GM12892 (cell line): ENCODE data around the gene DHRSX.

Experiments used
- POLR2A ChIP-seq: IDR thresholded peaks from 2 replicates; pipeline ENCODE4 v1.6.1; 2011; ENCODE audit warnings: low read depth, low read length, control low read depth
- POLR2AphosphoS5 ChIP-seq: IDR thresholded peaks from 2 replicates; pipeline ENCODE4 v1.6.1; 2011; ENCODE audit warnings: low read depth, low read length, control low read depth

DNA sequence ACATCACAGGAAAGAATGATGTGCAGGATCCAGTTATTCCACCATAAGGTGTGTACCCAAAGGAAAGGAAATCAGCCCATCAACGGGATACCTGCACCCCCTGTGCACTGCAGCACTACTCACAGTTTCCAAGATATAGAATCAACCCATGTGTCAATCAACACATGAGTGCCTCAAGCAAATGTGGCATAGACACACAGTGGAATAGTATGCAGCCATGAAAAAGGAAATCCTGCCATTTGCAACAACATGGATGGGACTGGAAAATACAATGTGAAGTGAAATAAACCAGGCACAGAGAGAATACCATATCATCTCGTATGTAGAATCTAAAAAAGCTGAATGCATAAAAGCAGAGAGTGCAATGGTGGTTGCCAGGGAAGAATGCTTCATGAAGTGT, 53.3 kb downstream of the DHRSX start:
- TF ChIP-seq POLR2AphosphoS5 (no peak), POLR2A (no peak)
